Natural killer cell (primary cell): ENCODE data around the gene PRMT3. TPM values are rescaled to one million over a fixed set of nuclear protein-coding genes. Genes with fewer than 3 reads are reported as not detected.

Experiments
- ATAC-seq, 3 donors: fragments of 150-1000 bp in 2 of 3; fragments of 200-7000 bp in 1 of 3; cut with Tn5 transposase; 1 replicate in 1 of 3; 2 replicates in 2 of 3; pipeline ENCODE4 v1.10.0; 2021; ENCODE audit warnings: mild to moderate bottlenecking in 2 of 3, moderate library complexity in 2 of 3
- DNase-seq, 2 donors: peaks; one replicate each; pipeline versions ENCODE4 v3.0.0 to v3.0.0-alpha.2; 2013 to 2021; ENCODE audit warnings: mixed read lengths in 1 of 2
- H3K27ac ChIP-seq: one replicate; pipeline ENCODE4 v1.5.1; 2013; ENCODE audit warnings: mild to moderate bottlenecking, low read length
- H3K27me3 ChIP-seq: one replicate; pipeline ENCODE4 v1.6.1; 2013; ENCODE audit warnings: low read length; ENCODE audit not compliant: control insufficient read depth, insufficient read depth
- H3K36me3 ChIP-seq: one replicate; pipeline ENCODE4 v1.6.1; 2013; ENCODE audit warnings: low read length; ENCODE audit not compliant: control insufficient read depth, insufficient read depth
- H3K4me1 ChIP-seq: one replicate; pipeline ENCODE4 v1.6.1; 2013; ENCODE audit warnings: low read length; ENCODE audit not compliant: control insufficient read depth, insufficient read depth
- H3K4me3 ChIP-seq: one replicate; pipeline ENCODE4 v1.5.1; 2013; ENCODE audit warnings: low read length
- H3K9me3 ChIP-seq: one replicate; pipeline ENCODE4 v1.6.1; 2013; ENCODE audit warnings: low read length; ENCODE audit not compliant: control insufficient read depth, insufficient read depth
- H3K27ac Mint-ChIP-seq, 2 donors: one replicate each; pipeline ENCODE4 v1.8.0; 2022; ENCODE audit warnings: mild to moderate bottlenecking in 2 of 2, mixed read lengths in 2 of 2, moderate library complexity in 1 of 2
- H3K27me3 Mint-ChIP-seq, 2 donors: one replicate each; pipeline ENCODE4 v1.8.0; 2022; ENCODE audit warnings: low read depth in 2 of 2, mixed read lengths in 2 of 2
- H3K36me3 Mint-ChIP-seq: one replicate; pipeline ENCODE4 v1.8.0; 2022; ENCODE audit warnings: mixed read lengths
- H3K4me1 Mint-ChIP-seq, 2 donors: one replicate each; pipeline ENCODE4 v1.8.0; 2022; ENCODE audit warnings: mixed read lengths in 2 of 2
- H3K4me3 Mint-ChIP-seq: one replicate; pipeline ENCODE4 v1.8.0; 2022; ENCODE audit warnings: mild to moderate bottlenecking, moderate library complexity, mixed read lengths
- H3K9me3 Mint-ChIP-seq, 2 donors: one replicate each; pipeline ENCODE4 v1.8.0; 2022; ENCODE audit warnings: mixed read lengths in 2 of 2
- WGBS: methylation state at CpG from one replicate; pipeline ENCODE4 v1.1.7; 2013; ENCODE audit warnings: missing lambda C conversion rate; ENCODE audit not compliant: insufficient coverage; 5-methylcytosine and 5-hydroxymethylcytosine counted together
- intact Hi-C: fragments of 100-400 bp; cut with micrococcal nuclease; formaldehyde crosslinking; loops from one replicate; pipeline ENCODE4 v1.14.2; 2022
- total RNA-seq, 4 donors: library from RNA; stranded (reverse); fragments of 120-200 nt in 1 of 4; gene quantifications; one replicate each; pipeline versions ENCODE4 v1.2.3 to v1.2.4, GENCODE V29; 2013 to 2022
- TF ChIP-seq, protein P1 (sequence below): fragments of 200-600 bp; IDR thresholded peaks from one replicate; pipeline ENCODE4 v1.8.0; 2022; ENCODE audit warnings: antibody characterized with exemption

Gene PRMT3
- total RNA-seq, 3 donors from 2014 or later (not counting 1 experiment from before 2014, with no cell fraction given) = 10.4 to 12.4 (median 12.1) TPM

DNA sequence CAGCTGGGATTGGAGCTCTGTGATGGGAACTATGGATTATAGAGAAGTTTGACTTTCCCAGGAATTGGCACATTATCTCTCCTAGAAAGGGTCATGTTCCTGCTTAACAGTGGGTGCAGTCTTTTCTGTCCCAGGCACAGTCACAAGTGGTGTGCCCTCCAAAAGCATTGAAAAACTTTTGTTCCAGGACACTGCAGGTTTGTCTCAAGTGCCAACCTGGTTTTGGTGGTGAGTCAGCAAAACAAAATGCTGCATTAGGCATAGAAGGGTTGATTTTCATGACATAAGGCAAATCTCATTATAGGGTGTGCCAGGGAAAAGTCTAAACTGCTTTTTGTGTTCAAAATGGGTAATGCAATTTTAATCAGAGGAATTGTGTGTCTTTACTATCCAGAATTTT is 19.1 kb upstream of the PRMT3 start:
- H3K36me3 ChIP-seq = peaks cover 5% of the 10 kb centered on the region
- TF ChIP-seq, protein P1, sequence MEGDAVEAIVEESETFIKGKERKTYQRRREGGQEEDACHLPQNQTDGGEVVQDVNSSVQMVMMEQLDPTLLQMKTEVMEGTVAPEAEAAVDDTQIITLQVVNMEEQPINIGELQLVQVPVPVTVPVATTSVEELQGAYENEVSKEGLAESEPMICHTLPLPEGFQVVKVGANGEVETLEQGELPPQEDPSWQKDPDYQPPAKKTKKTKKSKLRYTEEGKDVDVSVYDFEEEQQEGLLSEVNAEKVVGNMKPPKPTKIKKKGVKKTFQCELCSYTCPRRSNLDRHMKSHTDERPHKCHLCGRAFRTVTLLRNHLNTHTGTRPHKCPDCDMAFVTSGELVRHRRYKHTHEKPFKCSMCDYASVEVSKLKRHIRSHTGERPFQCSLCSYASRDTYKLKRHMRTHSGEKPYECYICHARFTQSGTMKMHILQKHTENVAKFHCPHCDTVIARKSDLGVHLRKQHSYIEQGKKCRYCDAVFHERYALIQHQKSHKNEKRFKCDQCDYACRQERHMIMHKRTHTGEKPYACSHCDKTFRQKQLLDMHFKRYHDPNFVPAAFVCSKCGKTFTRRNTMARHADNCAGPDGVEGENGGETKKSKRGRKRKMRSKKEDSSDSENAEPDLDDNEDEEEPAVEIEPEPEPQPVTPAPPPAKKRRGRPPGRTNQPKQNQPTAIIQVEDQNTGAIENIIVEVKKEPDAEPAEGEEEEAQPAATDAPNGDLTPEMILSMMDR = no peak
- intact Hi-C loops = no loop called here
- no peaks in the 10 kb centered on the region for H3K27me3 ChIP-seq
- no peaks in the 10 kb centered on the region for H3K9me3 ChIP-seq
- H3K4me1 Mint-ChIP-seq = peaks cover 23 to 29% of the 10 kb centered on the region in 2 donors
- no peaks in the 10 kb centered on the region for H3K9me3 Mint-ChIP-seq
- H3K4me1 ChIP-seq = peaks cover 14% of the 10 kb centered on the region
- ATAC-seq (no peak), DNase-seq (no peak)
- no peak overlapping the region for H3K27ac ChIP-seq
- no peak overlapping the region for H3K4me3 Mint-ChIP-seq
- H3K36me3 Mint-ChIP-seq = no peaks in the 10 kb centered on the region
- H3K4me3 ChIP-seq = no peak overlapping the region
- no peak overlapping the region for H3K27ac Mint-ChIP-seq
- no peaks in the 10 kb centered on the region for H3K27me3 Mint-ChIP-seq

DNA sequence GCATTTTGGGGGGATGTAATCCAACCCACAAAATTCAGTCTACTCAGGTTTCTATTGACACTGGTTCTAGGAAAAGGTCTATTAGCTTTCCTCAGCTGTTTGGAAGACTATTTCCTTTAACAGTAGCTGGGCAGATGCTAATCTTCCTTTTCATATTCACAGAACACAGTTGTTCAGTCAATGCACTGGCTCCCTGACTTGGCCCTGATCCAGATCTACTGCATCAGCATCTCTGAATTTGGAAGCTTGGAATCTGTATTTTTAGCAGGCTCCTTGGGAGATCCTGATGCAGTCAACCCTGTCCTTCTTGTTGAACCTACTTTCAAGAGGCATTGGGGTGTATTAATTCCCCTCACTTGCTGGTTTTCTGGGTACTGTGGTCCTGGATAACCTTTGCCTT is 17.7 kb upstream of the PRMT3 start:
- Histone ChIP-seq H3K4me3 (no peak overlapping the region), H3K9me3 (no peaks in the 10 kb centered on the region), H3K27ac (no peak overlapping the region), H3K27me3 (no peaks in the 10 kb centered on the region), H3K36me3 (peaks cover 5% of the 10 kb centered on the region), H3K4me1 (peaks cover 4% of the 10 kb centered on the region)
- DNase-seq (no peak), ATAC-seq (no peak)
- Mint-ChIP-seq H3K4me3 (no peak overlapping the region), H3K9me3 (no peaks in the 10 kb centered on the region), H3K4me1 (peaks cover 16 to 20% of the 10 kb centered on the region in 2 donors), H3K36me3 (no peaks in the 10 kb centered on the region), H3K27me3 (no peaks in the 10 kb centered on the region), H3K27ac (no peak overlapping the region)
- TF ChIP-seq, protein P1 = no peak
- intact Hi-C loops = no loop called here

DNA sequence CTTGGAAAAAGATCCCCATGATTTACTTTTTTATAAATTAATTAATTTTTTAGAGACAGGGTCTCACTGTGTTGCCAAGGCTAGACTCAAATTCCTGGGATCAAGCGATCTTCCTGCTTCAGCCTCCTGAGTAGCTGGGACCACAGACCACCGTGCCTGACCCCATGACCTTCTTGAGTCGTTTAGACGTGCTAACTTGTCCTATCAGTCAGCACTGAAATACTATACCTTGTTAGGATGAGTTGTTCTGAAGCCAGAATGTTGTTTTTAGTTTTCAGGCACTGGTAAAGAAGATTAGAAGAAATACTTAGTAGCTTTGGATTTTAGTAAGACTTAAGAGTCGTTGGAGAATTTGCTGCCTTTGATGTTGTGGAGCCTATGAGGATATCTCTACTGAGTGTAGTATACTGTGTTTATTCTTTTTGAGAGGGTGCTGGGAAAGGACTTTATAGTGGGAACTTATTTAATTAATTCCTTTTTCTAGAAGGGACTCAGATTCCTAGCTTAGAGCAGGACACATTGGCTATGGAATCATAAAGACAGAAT is 15.4 kb upstream of the PRMT3 start:
- H3K27me3 Mint-ChIP-seq = no peaks in the 10 kb centered on the region
- TF ChIP-seq, protein P1 = no peak
- ATAC-seq = no peak
- no peak for DNase-seq
- H3K9me3 ChIP-seq = no peaks in the 10 kb centered on the region
- H3K9me3 Mint-ChIP-seq = no peaks in the 10 kb centered on the region
- no peak overlapping the region for H3K4me3 ChIP-seq
- H3K27ac Mint-ChIP-seq = no peak overlapping the region
- H3K4me3 Mint-ChIP-seq = no peak overlapping the region
- H3K4me1 Mint-ChIP-seq = peaks cover 1 to 5% of the 10 kb centered on the region in 2 donors
- intact Hi-C loops = no loop called here
- no peak overlapping the region for H3K27ac ChIP-seq
- H3K36me3 ChIP-seq = peaks cover 15% of the 10 kb centered on the region
- H3K27me3 ChIP-seq = no peaks in the 10 kb centered on the region
- no peaks in the 10 kb centered on the region for H3K36me3 Mint-ChIP-seq
- no peaks in the 10 kb centered on the region for H3K4me1 ChIP-seq
- WGBS = 93% methylated on average over 5 of the region's 5 CpGs

DNA sequence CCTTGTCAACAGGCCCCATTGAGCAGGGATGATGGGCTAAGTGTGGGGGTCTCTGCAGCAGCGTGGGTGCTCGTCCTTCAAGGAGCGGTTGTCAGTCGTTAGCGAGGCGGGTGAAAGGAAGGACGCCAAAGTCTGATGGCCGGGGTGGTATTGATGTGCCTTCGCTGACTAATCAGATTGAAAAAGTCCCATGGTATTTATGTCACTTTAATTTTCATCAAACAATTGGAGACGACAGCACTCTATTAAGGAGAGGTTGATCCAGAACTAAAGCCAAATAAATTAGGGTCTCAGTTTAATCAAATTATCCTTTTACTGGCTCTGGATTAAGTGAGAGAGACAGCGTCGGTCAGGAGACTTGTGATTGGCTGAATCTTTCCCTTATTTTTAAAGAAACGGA is 14.4 kb upstream of the PRMT3 start:
- TF ChIP-seq, protein P1 = no peak
- H3K4me3 ChIP-seq = no peak overlapping the region
- DNase-seq (no peak), ATAC-seq (no peak)
- no peak overlapping the region for H3K27ac ChIP-seq
- H3K4me1 Mint-ChIP-seq = peaks cover 0 to 5% of the 10 kb centered on the region in 2 donors
- no peaks in the 10 kb centered on the region for H3K4me1 ChIP-seq
- WGBS = 96% methylated on average over 10 of the region's 13 CpGs
- no peaks in the 10 kb centered on the region for H3K27me3 ChIP-seq
- no peaks in the 10 kb centered on the region for H3K9me3 ChIP-seq
- no peaks in the 10 kb centered on the region for H3K36me3 Mint-ChIP-seq
- H3K9me3 Mint-ChIP-seq = no peaks in the 10 kb centered on the region
- H3K27ac Mint-ChIP-seq = no peak overlapping the region
- H3K27me3 Mint-ChIP-seq = no peaks in the 10 kb centered on the region
- H3K36me3 ChIP-seq = peaks cover 23% of the 10 kb centered on the region
- intact Hi-C loops = no loop called here
- no peak overlapping the region for H3K4me3 Mint-ChIP-seq
